HepG2 (cell line): ENCODE results near the gene EXTL1. TPM values are rescaled to one million over a fixed set of nuclear protein-coding genes. Genes with fewer than 3 reads are reported as not detected.

Experiments used
- ATAC-seq: fragments of 200-7000 bp; cut with Tn5 transposase; 3 replicates; pipeline ENCODE4 v1.9.1; 2020; ENCODE audit warnings: mild to moderate bottlenecking, moderate library complexity
- BruUV-seq: library from RNA; stranded (reverse); fragments of 400-500 nt; replicated peaks from 2 replicates; lab custom pipeline; 2021; lab: Mats Ljungman, UMichigan
- CTCF ChIA-PET: fragments of 300-600 bp; formaldehyde crosslinking; extraction: SDS; loops from one replicate; lab custom pipeline; 2021; ENCODE audit warnings: low total read pairs, inconsistent platforms, low intra/inter-chr PET ratio; lab: Yijun Ruan, JAX
- POLR2A ChIA-PET: fragments of 350-600 bp; sonication (Branson Sonifier 250); formaldehyde crosslinking; loops from one replicate; lab custom pipeline; 2020; ENCODE audit warnings: antibody characterized with exemption, inconsistent platforms; lab: Yijun Ruan, JAX
- DNase-seq: peaks from one replicate; pipeline ENCODE4 v3.0.0-alpha.2; 2015; ENCODE audit warnings: low spot score
- FAIRE-seq: peaks from 3 replicates; lab custom pipeline; 2011; peaks lifted over from hg19 to GRCh38; lab: Jason Lieb, UNC
- H2AFZ ChIP-seq: one replicate; pipeline ENCODE4 v1.6.1; 2011; ENCODE audit warnings: low read length, inconsistent platforms
- H3K27ac ChIP-seq: fragments of 300-600 bp; 3 replicates; pipeline ENCODE4 v1.8.0; 2011; ENCODE audit warnings: mixed run types, mild to moderate bottlenecking, mixed read lengths, low read length, inconsistent platforms; ENCODE audit not compliant: insufficient read depth; ENCODE audit errors: extremely low read length
- H3K27me3 ChIP-seq, 2 experiments: fragments of 200-600 bp in 1 of 2; 2 replicates in 1 of 2; 3 replicates in 1 of 2; pipeline versions ENCODE4 v1.6.0 to v1.8.0; 2011; ENCODE audit warnings: low read length in 2 of 2, mild to moderate bottlenecking in 2 of 2, moderate library complexity in 2 of 2, inconsistent platforms in 1 of 2; ENCODE audit not compliant: insufficient read depth in 2 of 2, control insufficient read depth in 1 of 2
- H3K36me3 ChIP-seq, 2 experiments: fragments of 200-600 bp in 1 of 2; replicated peaks in 1 of 2; 2 replicates in 1 of 2; 3 replicates in 1 of 2; pipeline versions ENCODE4 v1.5.1 to v1.8.0; 2011; ENCODE audit warnings: low read length in 2 of 2, inconsistent platforms in 1 of 2; ENCODE audit not compliant: insufficient read depth in 2 of 2, control insufficient read depth in 1 of 2
- H3K4me1 ChIP-seq: 2 replicates; pipeline ENCODE4 v1.5.1; 2012; ENCODE audit warnings: low read length, inconsistent platforms; ENCODE audit not compliant: insufficient read depth
- H3K4me2 ChIP-seq: 2 replicates; pipeline ENCODE4 v1.6.0; 2011; ENCODE audit warnings: low read depth, low read length, inconsistent platforms
- H3K4me3 ChIP-seq, 3 experiments: fragments of 200-600 bp in 1 of 3; sonication (generic), shearing (Covaris generic) in 1 of 3; replicated peaks in 1 of 3; 2 replicates each; pipeline ENCODE4 v1.5.1; 2011 to 2016; ENCODE audit warnings: low read length in 3 of 3, inconsistent platforms in 2 of 3, low read depth in 2 of 3, mild to moderate bottlenecking in 2 of 3, control low read depth in 1 of 3, mixed read lengths in 1 of 3; ENCODE audit not compliant: insufficient read depth in 1 of 3
- H3K79me2 ChIP-seq: one replicate; pipeline ENCODE4 v1.6.1; 2011; ENCODE audit warnings: low read length, inconsistent platforms; ENCODE audit not compliant: insufficient read depth
- H3K9ac ChIP-seq: 2 replicates; pipeline ENCODE4 v1.6.0; 2011; ENCODE audit warnings: mild to moderate bottlenecking, low read depth, low read length, inconsistent platforms; ENCODE audit not compliant: insufficient read depth
- H3K9me3 ChIP-seq: 2 replicates; pipeline ENCODE4 v1.5.1; 2012; ENCODE audit warnings: mild to moderate bottlenecking, low read length
- H4K20me1 ChIP-seq: 2 replicates; pipeline ENCODE4 v1.6.0; 2011; ENCODE audit warnings: inconsistent platforms, mild to moderate bottlenecking, low read length, moderate library complexity; ENCODE audit not compliant: insufficient read depth
- AGO1 ChIP-seq: fragments of 200-400 bp; formaldehyde crosslinking; IDR thresholded peaks from 2 replicates; pipeline ENCODE4 v1.6.1; 2017; ENCODE audit warnings: mild to moderate bottlenecking, low read depth, low read length, moderate library complexity; ENCODE audit not compliant: poor library complexity, severe bottlenecking
- CTCF ChIP-seq: sonication (generic); formaldehyde crosslinking; IDR thresholded peaks from 2 replicates; pipeline ENCODE4 v1.5.0; 2020; ENCODE audit warnings: mild to moderate bottlenecking, missing genetic modification reagents, moderate library complexity
- NFIC ChIP-seq: IDR thresholded peaks from 2 replicates; pipeline ENCODE4 v1.6.1; 2012; ENCODE audit warnings: mild to moderate bottlenecking, low read length, inconsistent platforms
- NKX3-1 ChIP-seq: sonication (generic); formaldehyde crosslinking; IDR thresholded peaks from 2 replicates; pipeline ENCODE4 v1.5.0; 2020; ENCODE audit warnings: missing genetic modification reagents
- SAP130 ChIP-seq: IDR thresholded peaks from 2 replicates; pipeline ENCODE4 v1.6.1; 2016; ENCODE audit warnings: low read depth
- STAG1 ChIP-seq: sonication (generic); formaldehyde crosslinking; IDR thresholded peaks from 2 replicates; pipeline ENCODE4 v1.4.0; 2020; ENCODE audit warnings: missing genetic modification reagents
- TIGD3 ChIP-seq: sonication (generic); formaldehyde crosslinking; IDR thresholded peaks from 2 replicates; pipeline ENCODE4 v1.5.1; 2020; ENCODE audit warnings: mild to moderate bottlenecking, missing genetic modification reagents, borderline replicate concordance
- ZNF253 ChIP-seq: sonication (generic); formaldehyde crosslinking; IDR thresholded peaks from 2 replicates; pipeline ENCODE4 v1.8.0; 2022; ENCODE audit warnings: mild to moderate bottlenecking, missing genetic modification reagents, borderline replicate concordance
- ZNF260 ChIP-seq: sonication (generic); formaldehyde crosslinking; IDR thresholded peaks from 2 replicates; pipeline ENCODE4 v1.4.0; 2020; ENCODE audit warnings: missing genetic modification reagents, low read depth, mild to moderate bottlenecking, borderline replicate concordance
- ZNF703 ChIP-seq: sonication (generic); formaldehyde crosslinking; IDR thresholded peaks from 2 replicates; pipeline ENCODE4 v1.5.1; 2020; ENCODE audit warnings: missing genetic modification reagents, mild to moderate bottlenecking, moderate library complexity, borderline replicate concordance
- WGBS: methylation state at CpG from one replicate; pipeline ENCODE4 v1.1.6; 2017; ENCODE audit warnings: low lambda C conversion rate; 5-methylcytosine and 5-hydroxymethylcytosine counted together
- in situ Hi-C: cut with HindIII; loops from 2 replicates; pipeline ENCODE4 v1.10.0; 2017; ENCODE audit warnings: low pct_unique_long_range_greater_than_20kb; ENCODE audit not compliant: extremely low pct_ligation_motif_present
- intact Hi-C: fragments of 100-400 bp; cut with micrococcal nuclease; formaldehyde crosslinking; loops from one replicate; pipeline ENCODE4 v1.10.0; 2022; ENCODE audit not compliant: unreplicated experiment
- polyA plus RNA-seq, 8 experiments: library from polyadenylated mRNA; depleted of rRNA in 3 of 8; stranded (reverse) in 7 of 8; unstranded in 1 of 8; fragments of >200 nt; fragmentation: Illumina TruSeq in 4 of 8; extraction: Trizol in 4 of 8; gene quantifications; 2 replicates each; pipeline versions ENCODE4 v1.2.1 to v1.2.3, GENCODE V29; 2011 to 2016; ENCODE audit warnings: low read depth in 4 of 8, missing spikeins in 1 of 8, mixed read lengths in 1 of 8; ENCODE audit not compliant: insufficient read depth in 1 of 8
- total RNA-seq, 5 experiments: library from RNA; depleted of rRNA; stranded (reverse); fragments of >200 nt; fragmentation: Illumina TruSeq; extraction: Trizol; gene quantifications; 2 replicates each; pipeline ENCODE4 v1.2.3, GENCODE V29; 2016; ENCODE audit warnings: low read depth in 1 of 5
- TF ChIP-seq, protein P1 (sequence below), 2 experiments: sonication (generic) in 1 of 2; formaldehyde crosslinking in 1 of 2; IDR thresholded peaks; 2 replicates each; pipeline versions ENCODE4 v1.6.1 to v1.9.0; 2014 to 2022; ENCODE audit warnings: antibody characterized with exemption in 1 of 2, borderline replicate concordance in 1 of 2, inconsistent platforms in 1 of 2, low read depth in 1 of 2, missing genetic modification reagents in 1 of 2

EXTL1 gene
- total and polyA plus RNA-seq, 2 of the 13 experiments (the other 11 are each of a cell fraction or from before 2014, with no cell fraction given) = 0.35 to 1.0 TPM

DNA sequence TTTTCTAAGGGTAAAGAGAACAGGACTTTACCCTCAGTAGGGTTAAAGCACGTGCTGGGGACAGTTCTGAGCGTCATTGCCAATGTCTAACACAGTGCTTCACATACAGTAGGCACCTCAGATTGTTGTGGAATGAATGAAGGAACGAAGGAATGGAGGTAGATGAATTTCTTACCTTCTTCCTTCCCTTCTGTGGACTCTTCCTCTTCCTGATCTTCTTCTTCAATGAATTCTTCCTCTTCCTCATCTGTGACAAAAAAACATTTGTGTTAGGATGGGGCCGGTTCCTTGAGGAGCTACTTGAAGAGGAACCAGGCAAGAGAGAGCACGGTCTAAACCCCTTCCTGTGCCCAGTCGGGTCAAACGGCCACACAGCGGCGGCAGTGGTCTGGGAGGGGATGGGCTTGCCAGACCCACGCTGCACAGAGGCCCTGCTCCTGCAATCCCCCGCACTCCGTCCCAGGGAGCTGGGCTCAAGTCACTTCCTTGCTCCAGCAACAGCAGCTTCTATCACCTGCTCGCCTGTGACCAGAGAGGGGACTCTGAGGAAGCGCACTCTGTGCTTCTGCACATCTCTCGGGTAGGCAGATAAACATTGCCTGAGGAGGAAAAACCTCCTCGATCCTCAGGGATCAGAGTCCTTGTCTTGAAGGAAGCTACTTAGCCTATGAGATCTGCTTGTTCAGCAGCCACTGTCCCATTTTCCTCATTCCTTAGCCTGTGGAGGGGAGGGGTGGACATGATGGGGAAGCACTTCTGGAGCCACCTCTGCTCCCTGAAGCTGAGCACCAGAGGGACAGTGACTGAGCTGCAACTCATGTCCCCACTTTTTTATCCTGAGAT lies 32.4 kb downstream of the EXTL1 start:
- peak; percentile 65 for ATAC-seq

More for the DNA sequence above, 32.4 kb downstream of the EXTL1 start:
- no peaks in the 10 kb centered on the region for H3K9me3 ChIP-seq
- H2AFZ ChIP-seq = no peak overlapping the region
- FAIRE-seq (no peak), DNase-seq (no peak)
- no peaks in the 10 kb centered on the region for H3K36me3 ChIP-seq
- H3K4me2 ChIP-seq = no peak overlapping the region
- H3K9ac ChIP-seq = no peak overlapping the region
- H3K4me1 ChIP-seq = no peaks in the 10 kb centered on the region
- no peaks in the 10 kb centered on the region for H3K79me2 ChIP-seq
- POLR2A ChIA-PET = no interaction called here
- 18% methylated on average over 13 of the region's 16 CpGs for WGBS
- no peak overlapping the region for H3K27ac ChIP-seq
- intact Hi-C loops = no loop called here
- H3K27me3 ChIP-seq = peaks cover 8 to 50% of the 10 kb centered on the region in 2 experiments; a peak in 3 of 5 replicates
- in situ Hi-C loops = no loop called here
- H4K20me1 ChIP-seq = no peaks in the 10 kb centered on the region
- TF ChIP-seq ZNF703 (no peak), NKX3-1 (CRISPR knock-in tag) (no peak), NFIC (no peak), SAP130 (no peak), ZNF253 (no peak), TIGD3 (no peak), CTCF (CRISPR knock-in tag) (peak; percentile 26; the same call in 1 of the 2 replicates), ZNF260 (CRISPR knock-in tag) (no peak), AGO1 (no peak), STAG1 (0 out of 2 replicates have a peak, but pooled peaks have one; percentile 4)
- TF ChIP-seq, protein P1, sequence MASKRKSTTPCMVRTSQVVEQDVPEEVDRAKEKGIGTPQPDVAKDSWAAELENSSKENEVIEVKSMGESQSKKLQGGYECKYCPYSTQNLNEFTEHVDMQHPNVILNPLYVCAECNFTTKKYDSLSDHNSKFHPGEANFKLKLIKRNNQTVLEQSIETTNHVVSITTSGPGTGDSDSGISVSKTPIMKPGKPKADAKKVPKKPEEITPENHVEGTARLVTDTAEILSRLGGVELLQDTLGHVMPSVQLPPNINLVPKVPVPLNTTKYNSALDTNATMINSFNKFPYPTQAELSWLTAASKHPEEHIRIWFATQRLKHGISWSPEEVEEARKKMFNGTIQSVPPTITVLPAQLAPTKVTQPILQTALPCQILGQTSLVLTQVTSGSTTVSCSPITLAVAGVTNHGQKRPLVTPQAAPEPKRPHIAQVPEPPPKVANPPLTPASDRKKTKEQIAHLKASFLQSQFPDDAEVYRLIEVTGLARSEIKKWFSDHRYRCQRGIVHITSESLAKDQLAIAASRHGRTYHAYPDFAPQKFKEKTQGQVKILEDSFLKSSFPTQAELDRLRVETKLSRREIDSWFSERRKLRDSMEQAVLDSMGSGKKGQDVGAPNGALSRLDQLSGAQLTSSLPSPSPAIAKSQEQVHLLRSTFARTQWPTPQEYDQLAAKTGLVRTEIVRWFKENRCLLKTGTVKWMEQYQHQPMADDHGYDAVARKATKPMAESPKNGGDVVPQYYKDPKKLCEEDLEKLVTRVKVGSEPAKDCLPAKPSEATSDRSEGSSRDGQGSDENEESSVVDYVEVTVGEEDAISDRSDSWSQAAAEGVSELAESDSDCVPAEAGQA (IDR thresholded peaks at IDR 0.05; ENCODE audit: low read depth) = no peak
- TF ChIP-seq, protein P1 (CRISPR knock-in tag; IDR thresholded peaks at IDR 0.05; ENCODE audit: borderline replicate concordance) = no peak
- CTCF ChIA-PET = no interaction called here
- BruUV-seq = no TSS peak
- H3K4me3 ChIP-seq = no peak overlapping the region
